Activated CD4-positive, alpha-beta memory T cell treated with anti-CD3 and anti-CD28 coated beads for 36 hours (primary cell): ENCODE measurements around the gene ADAMTS9. TPM values are rescaled to one million over a fixed set of nuclear protein-coding genes. Genes with fewer than 3 reads are reported as not detected.
"Not testable (repeated sequence)": the region's sequence is repeated elsewhere in the genome, so short reads cannot be mapped to it uniquely, and the experiment has no call there.

Experiments used
- CTCF ChIA-PET: fragments of 350-600 bp; sonication (Branson Sonifier 250); formaldehyde crosslinking; loops from one replicate; lab custom pipeline; 2021; ENCODE audit warnings: antibody characterized with exemption, inconsistent platforms; lab: Charles Lee
- POLR2A ChIA-PET: fragments of 350-600 bp; sonication (Branson Sonifier 250); formaldehyde crosslinking; loops from one replicate; lab custom pipeline; 2021; ENCODE audit warnings: antibody characterized with exemption; lab: Charles Lee
- DNase-seq: peaks from one replicate; pipeline ENCODE4 v3.0.0-alpha.2; 2020
- H3K27ac Mint-ChIP-seq: one replicate; pipeline ENCODE4 v1.8.0; 2021; ENCODE audit warnings: mixed read lengths
- H3K27me3 Mint-ChIP-seq: one replicate; pipeline ENCODE4 v1.8.0; 2021; ENCODE audit warnings: mixed read lengths
- H3K36me3 Mint-ChIP-seq: one replicate; pipeline ENCODE4 v1.8.0; 2021; ENCODE audit warnings: mixed read lengths
- H3K4me1 Mint-ChIP-seq: one replicate; pipeline ENCODE4 v1.8.0; 2021; ENCODE audit warnings: low read depth, mixed read lengths
- H3K4me3 Mint-ChIP-seq: one replicate; pipeline ENCODE4 v1.8.0; 2021; ENCODE audit warnings: mild to moderate bottlenecking, mixed read lengths
- H3K9me3 Mint-ChIP-seq: one replicate; pipeline ENCODE4 v1.8.0; 2021; ENCODE audit warnings: mixed read lengths
- intact Hi-C: fragments of 100-400 bp; cut with micrococcal nuclease; formaldehyde crosslinking; loops from one replicate; pipeline ENCODE4 v1.15.1; 2023
- total RNA-seq, 2 experiments: library from RNA; stranded (reverse); gene quantifications; one replicate each; pipeline ENCODE4 v1.2.3, GENCODE V29; 2021

Gene ADAMTS9
- total RNA-seq, 2 experiments from 2014 or later, result not detected

DNA sequence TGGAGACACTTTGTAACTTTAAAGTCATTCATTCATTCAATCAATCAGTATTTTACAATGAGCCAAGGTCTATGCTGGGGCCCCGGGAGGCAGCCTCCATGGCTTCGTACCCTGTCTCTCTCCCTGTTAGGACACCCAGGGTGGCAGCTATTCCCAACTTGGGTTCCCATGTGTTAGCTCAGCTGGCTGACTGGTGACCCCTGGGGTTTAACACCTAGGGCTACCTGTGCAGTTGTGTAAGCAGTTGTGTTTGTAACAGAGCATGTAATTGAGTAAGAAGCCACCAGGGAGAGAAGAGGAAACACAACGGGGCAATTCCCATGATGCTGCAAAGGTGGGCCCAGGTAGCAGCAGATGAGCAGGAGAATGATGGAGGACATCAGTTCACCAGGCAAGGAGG, 132.4 kb downstream of the ADAMTS9 start:
- no peak for DNase-seq
- POLR2A ChIA-PET, result no interaction called here
- intact Hi-C loops, result no loop called here
- Mint-ChIP-seq H3K27ac (no peak overlapping the region), H3K4me1 (no peaks in the 10 kb centered on the region), H3K36me3 (no peaks in the 10 kb centered on the region), H3K27me3 (peaks cover 4% of the 10 kb centered on the region), H3K4me3 (no peak overlapping the region), H3K9me3 (no peaks in the 10 kb centered on the region)
- CTCF ChIA-PET, result no interaction called here

DNA sequence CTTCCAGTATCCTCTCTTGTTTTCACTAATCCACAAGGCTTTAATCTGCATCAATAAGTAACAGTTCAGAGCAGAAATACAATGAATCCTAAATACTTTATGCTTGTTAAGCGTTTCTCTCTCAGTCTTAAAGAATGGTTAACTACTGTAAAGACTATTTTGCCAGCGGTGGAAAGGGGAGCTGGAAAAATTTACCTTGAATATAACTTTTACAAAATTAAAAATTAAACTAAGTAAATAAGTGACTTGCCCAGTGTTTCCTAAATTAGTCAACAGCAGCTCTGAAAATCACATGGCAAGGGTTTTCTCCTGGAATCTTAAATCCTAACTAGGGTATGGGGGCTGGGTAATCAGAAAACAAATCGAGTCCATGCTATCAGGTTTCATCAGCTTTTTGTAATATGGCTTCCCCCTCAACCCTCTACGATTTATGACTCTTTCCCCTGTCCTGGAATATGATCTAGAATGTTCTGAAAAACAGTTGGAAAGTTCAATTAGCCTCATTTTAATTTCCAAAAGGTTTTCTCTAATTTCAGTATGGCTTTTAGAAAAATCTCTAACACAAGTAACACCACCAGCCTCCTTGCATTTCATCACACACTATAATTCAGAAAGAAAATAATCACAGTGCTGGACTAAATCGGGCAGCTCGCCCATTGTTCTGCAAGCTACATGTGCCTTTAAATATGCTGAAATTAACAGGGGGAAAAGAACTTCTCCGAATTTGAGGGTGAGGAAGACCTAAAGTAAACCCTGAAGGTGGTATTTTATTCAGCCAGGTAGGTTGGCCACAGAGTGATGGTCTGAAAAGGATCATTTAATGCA, 133.5 kb downstream of the ADAMTS9 start:
- Mint-ChIP-seq H3K9me3 (no peaks in the 10 kb centered on the region), H3K27me3 (peaks cover 4% of the 10 kb centered on the region), H3K27ac (no peak overlapping the region), H3K4me1 (no peaks in the 10 kb centered on the region), H3K4me3 (no peak overlapping the region), H3K36me3 (no peaks in the 10 kb centered on the region)
- DNase-seq, result no peak
- intact Hi-C loops, result no loop called here
- POLR2A ChIA-PET, result no interaction called here
- CTCF ChIA-PET, result no interaction called here

DNA sequence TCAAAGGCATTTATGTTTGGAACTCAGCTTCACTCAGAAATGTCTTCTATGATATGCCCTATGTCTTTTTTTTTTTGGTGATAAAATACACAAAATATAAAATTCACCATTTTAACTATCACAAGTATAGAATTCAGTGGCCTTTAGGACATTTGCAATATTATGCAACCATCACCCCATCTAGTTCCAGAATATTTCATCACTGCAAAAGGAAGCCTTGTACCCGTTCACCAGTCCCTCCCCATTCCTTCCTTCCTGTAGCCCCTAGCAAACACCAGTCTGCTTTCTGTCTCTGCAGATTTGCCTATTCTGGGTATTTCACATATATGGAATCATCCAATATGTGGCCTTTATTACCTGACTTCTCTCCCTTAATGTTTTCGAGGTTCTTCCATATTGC, 134.8 kb downstream of the ADAMTS9 start:
- Mint-ChIP-seq H3K27ac (no peak overlapping the region), H3K36me3 (no peaks in the 10 kb centered on the region), H3K27me3 (peaks cover 4% of the 10 kb centered on the region), H3K9me3 (no peaks in the 10 kb centered on the region), H3K4me1 (no peaks in the 10 kb centered on the region), H3K4me3 (no peak overlapping the region)
- intact Hi-C loops, result no loop called here
- ChIA-PET POLR2A (no interaction called here), CTCF (no interaction called here)
- no peak for DNase-seq

DNA sequence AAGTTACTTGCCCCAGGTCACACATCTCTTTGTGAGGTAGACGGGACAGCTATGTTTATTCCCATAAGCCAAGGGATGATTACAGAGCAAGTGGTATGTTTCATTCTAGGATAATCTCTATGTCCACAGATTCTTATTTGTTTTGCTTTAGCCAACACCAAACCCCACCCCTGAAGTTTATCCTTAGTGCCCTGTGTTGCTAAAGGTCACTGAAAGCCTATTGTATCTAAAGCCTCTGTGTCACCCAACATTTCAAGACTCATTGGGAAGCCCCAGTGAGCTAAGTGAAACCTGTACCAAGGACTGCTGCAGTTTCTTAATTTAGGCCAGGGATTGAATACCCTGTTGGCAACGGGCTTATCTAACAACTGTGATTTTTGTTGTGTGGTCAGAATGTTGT, 135.6 kb downstream of the ADAMTS9 start:
- Mint-ChIP-seq H3K9me3 (no peaks in the 10 kb centered on the region), H3K27ac (no peak overlapping the region), H3K36me3 (no peaks in the 10 kb centered on the region), H3K4me3 (no peak overlapping the region), H3K4me1 (no peaks in the 10 kb centered on the region), H3K27me3 (peaks cover 4% of the 10 kb centered on the region)
- ChIA-PET POLR2A (no interaction called here), CTCF (no interaction called here)
- intact Hi-C loops, result no loop called here
- no peak for DNase-seq

DNA sequence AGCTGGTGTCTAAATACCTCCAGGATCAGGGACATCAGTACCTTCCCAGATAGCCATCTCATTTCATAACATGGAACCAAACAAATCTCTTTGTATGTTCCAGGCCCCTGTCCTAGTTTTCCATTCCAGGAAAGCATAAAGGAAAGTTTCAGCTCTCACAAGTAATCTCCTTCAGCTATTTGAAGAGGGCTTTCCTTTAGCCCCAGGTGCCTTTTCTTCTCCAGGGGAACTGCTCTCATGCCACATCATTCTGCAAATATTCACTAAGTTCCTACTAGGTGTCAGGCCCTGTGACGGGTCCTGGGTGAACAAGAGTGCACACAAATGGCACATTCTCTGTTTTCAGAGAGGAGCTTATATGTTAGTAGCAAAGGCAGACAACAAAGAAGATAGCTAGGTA, 136.1 kb downstream of the ADAMTS9 start:
- no peak for DNase-seq
- H3K4me1 Mint-ChIP-seq, result no peaks in the 10 kb centered on the region
- H3K27me3 Mint-ChIP-seq, result peaks cover under 1% of the 10 kb centered on the region
- CTCF ChIA-PET, result no interaction called here
- no peak overlapping the region for H3K4me3 Mint-ChIP-seq
- no peaks in the 10 kb centered on the region for H3K36me3 Mint-ChIP-seq
- no peak overlapping the region for H3K27ac Mint-ChIP-seq
- POLR2A ChIA-PET, result no interaction called here
- no peaks in the 10 kb centered on the region for H3K9me3 Mint-ChIP-seq
- intact Hi-C loops, result no loop called here

DNA sequence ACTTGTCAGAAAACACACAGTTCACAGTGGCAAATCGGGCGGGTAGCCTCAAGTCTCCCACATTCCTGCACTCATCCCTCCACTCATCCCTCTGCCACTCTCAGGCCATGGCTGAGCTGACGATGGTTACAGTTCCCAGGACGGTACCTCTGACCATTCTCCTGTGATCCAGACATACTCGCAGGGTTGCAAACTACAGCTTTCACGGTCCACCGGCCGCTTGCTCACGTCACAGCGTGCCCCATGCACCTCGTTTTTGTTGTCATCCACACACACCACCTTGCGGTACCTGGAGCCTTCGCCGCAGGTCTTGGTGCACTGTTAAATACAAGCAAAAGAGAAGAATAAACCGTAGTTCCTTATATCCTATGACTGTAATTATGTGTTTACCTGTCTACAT, 137.1 kb downstream of the ADAMTS9 start:
- no peak for DNase-seq
- intact Hi-C loops, result no loop called here
- no peak overlapping the region for H3K4me3 Mint-ChIP-seq
- no peaks in the 10 kb centered on the region for H3K9me3 Mint-ChIP-seq
- H3K4me1 Mint-ChIP-seq, result no peaks in the 10 kb centered on the region
- H3K27me3 Mint-ChIP-seq, result no peaks in the 10 kb centered on the region
- ChIA-PET CTCF (no interaction called here), POLR2A (no interaction called here)
- H3K27ac Mint-ChIP-seq, result no peak overlapping the region
- H3K36me3 Mint-ChIP-seq, result no peaks in the 10 kb centered on the region

DNA sequence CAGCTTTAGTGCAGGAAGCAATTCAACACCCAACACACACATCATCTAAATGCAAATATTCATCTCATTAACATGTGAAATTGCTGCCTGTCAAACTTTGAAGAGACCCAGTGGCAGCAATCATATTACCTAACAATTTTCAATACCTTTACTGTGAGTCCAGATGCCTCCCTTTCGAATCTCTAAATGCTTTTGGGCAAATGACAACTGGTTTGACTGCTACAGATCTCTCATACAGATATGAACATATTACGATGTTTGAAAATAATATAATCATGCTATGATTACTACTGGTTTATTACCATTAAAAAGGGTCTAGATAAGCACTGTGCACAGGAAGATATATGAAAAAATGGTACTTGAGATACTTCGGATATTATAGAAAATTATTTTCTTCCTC, 137.9 kb downstream of the ADAMTS9 start:
- ChIA-PET POLR2A (no interaction called here), CTCF (no interaction called here)
- Mint-ChIP-seq H3K27ac (no peak overlapping the region), H3K4me3 (no peak overlapping the region), H3K36me3 (no peaks in the 10 kb centered on the region), H3K4me1 (no peaks in the 10 kb centered on the region), H3K27me3 (no peaks in the 10 kb centered on the region), H3K9me3 (peaks cover 4% of the 10 kb centered on the region)
- intact Hi-C loops, result no loop called here
- DNase-seq, result no peak

DNA sequence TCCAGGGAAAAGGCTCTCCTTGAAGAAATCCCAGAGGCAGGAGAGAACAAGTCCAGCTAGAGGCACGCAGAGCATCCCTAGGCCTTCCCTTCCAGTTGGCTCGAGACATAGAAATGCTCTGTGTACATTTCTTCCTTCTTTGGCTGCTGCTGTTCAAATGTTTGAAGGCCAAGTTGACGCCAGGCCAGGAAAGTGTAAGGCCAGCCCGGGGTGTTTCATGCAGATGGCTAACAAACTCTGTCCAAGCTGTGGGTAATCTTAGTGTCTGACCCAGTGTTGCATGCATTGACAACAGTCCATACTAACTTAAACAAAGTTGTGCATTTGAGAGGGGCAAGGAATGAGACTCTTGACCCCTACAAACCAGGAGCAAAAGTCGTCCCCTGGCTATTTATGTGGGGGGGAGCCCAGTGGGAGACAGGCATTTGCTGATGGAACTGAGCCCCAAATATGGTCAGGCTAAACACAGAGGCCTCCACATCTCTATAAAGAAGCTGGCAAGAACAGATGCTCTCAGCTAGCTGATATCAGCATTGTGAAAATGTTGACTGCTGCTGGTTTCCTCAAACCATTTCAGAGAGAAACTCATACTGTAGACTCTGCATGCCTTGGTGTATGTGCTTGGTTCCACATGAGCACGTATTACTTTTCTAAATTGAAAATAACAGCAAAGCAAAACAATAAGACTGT, 139.5 kb downstream of the ADAMTS9 start:
- peaks cover 4% of the 10 kb centered on the region for H3K9me3 Mint-ChIP-seq
- POLR2A ChIA-PET, result no interaction called here
- H3K27ac Mint-ChIP-seq, result no peak overlapping the region
- H3K36me3 Mint-ChIP-seq, result no peaks in the 10 kb centered on the region
- CTCF ChIA-PET, result no interaction called here
- intact Hi-C loops, result no loop called here
- H3K4me3 Mint-ChIP-seq, result no peak overlapping the region
- no peaks in the 10 kb centered on the region for H3K27me3 Mint-ChIP-seq
- no peaks in the 10 kb centered on the region for H3K4me1 Mint-ChIP-seq
- DNase-seq, result no peak

DNA sequence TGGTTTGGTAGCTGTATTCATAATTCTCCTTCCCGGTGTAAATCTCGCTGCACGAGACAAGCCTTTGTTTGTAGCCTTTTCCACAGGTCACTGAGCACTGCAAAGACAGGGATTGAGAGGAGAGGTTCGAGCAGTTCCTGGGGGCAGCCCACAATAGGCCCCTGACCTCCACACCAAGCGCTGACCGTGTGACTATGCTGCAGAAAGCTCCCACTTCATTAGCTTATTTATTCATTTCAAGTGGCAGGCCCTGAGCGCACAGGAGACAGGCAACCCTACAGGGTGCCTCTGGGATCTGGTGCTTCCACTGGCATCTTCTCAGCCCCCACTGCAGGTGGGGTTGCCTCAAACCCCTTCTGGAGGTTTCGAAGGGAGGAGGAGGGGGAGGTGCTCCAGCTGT, 140.9 kb downstream of the ADAMTS9 start:
- no peak for DNase-seq
- intact Hi-C loops, result no loop called here
- POLR2A ChIA-PET, result no interaction called here
- no peaks in the 10 kb centered on the region for H3K4me1 Mint-ChIP-seq
- no peak overlapping the region for H3K27ac Mint-ChIP-seq
- CTCF ChIA-PET, result no interaction called here
- no peaks in the 10 kb centered on the region for H3K36me3 Mint-ChIP-seq
- H3K4me3 Mint-ChIP-seq, result no peak overlapping the region
- peaks cover under 1% of the 10 kb centered on the region for H3K27me3 Mint-ChIP-seq
- peaks cover 4% of the 10 kb centered on the region for H3K9me3 Mint-ChIP-seq

DNA sequence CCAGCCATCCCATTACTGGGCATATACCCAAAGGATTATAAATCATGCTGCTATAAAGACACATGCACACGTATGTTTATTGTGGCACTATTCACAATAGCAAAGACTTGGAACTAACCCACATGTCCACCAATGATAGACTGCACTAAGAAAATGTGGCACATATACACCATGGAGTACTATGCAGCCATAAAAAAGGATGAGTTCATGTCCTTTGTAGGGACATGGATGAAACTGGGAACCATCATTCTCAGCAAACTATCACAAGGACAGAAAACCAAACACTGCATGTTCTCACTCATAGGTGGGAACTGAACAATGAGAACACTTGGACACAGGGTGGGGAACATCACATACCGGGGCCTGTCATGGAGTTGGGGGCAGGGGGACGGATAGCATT, 142.6 kb downstream of the ADAMTS9 start:
- H3K36me3 Mint-ChIP-seq, DNase-seq, H3K4me1 Mint-ChIP-seq, H3K4me3 Mint-ChIP-seq, H3K27ac Mint-ChIP-seq, POLR2A ChIA-PET, CTCF ChIA-PET, intact Hi-C loops, H3K27me3 Mint-ChIP-seq, H3K9me3 Mint-ChIP-seq: not testable (repeated sequence)

DNA sequence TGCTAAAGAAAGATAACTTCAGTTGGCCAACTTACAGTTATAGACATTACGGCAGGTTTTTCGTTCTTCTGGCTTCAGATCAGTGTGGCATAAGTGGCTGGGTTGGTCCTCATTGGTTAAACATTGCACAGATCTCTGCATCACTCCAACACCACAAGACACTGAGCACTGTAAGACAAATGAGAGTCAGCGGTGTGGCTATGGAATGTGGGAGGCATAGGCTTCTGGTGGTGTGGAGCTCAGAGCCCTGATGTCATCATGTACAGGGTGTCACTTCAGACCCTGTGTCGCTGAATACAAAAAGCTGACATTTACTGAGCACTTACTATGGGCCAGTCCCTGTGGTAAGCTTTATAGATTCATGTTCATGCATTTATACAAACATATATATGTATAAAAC, 146.0 kb downstream of the ADAMTS9 start:
- intact Hi-C loops, result no loop called here
- Mint-ChIP-seq H3K27ac (no peak overlapping the region), H3K4me1 (no peaks in the 10 kb centered on the region)

DNA sequence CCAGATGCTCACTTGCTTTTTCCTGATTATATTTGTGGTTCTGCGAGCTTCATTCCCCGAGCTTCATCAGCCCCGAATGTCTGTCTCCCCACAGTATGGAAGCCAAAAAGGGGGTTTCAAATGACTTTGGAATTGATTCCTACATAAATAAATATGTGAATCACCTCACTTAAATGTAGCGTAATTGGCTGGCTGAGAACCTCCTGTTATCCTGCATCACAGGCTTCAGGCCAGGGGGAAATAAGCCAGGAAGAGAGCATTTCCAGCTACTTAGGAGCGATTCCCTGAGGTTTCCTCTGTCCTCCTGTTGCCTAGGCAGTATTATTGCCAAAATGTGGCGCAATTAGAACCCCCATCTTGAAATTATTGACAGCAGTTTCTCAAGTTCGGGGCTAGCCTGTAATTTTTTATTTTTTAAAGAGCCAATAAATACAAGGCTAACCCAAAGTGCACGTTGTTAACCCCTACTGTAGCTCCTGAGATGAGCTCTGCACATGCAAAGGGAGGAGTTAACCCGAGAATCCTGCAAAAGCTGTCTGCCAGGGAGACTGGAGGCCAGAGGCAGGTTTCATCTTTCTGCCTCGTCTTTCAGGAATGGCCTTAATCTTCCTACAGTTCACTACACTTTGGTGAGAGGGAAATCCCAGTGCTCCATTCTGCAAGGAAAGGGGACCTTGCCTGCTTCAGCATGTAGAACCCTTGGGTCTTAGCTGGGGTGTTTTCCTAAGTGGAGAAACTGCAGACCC, 148.2 kb downstream of the ADAMTS9 start:
- CTCF ChIA-PET, result no interaction called here
- Mint-ChIP-seq H3K4me3 (no peak overlapping the region), H3K9me3 (no peaks in the 10 kb centered on the region), H3K4me1 (no peaks in the 10 kb centered on the region), H3K27me3 (peaks cover 3% of the 10 kb centered on the region), H3K27ac (no peak overlapping the region), H3K36me3 (no peaks in the 10 kb centered on the region)
- DNase-seq, result no peak
- POLR2A ChIA-PET, result no interaction called here
- intact Hi-C loops, result no loop called here

More for the DNA sequence above, 146.0 kb downstream of the ADAMTS9 start:
- H3K27me3 Mint-ChIP-seq, result peaks cover 3% of the 10 kb centered on the region
- no peaks in the 10 kb centered on the region for H3K36me3 Mint-ChIP-seq
- no peak for DNase-seq
- POLR2A ChIA-PET, result no interaction called here
- CTCF ChIA-PET, result no interaction called here
- peaks cover 4% of the 10 kb centered on the region for H3K9me3 Mint-ChIP-seq
- H3K4me3 Mint-ChIP-seq, result no peak overlapping the region
